Rectal smooth muscle tissue (tissue), 1 donor: ENCODE measurements around the gene TRAF2.

Source experiments
- H3K27ac ChIP-seq: one replicate; pipeline ENCODE4 v1.7.0; 2013; ENCODE audit warnings: low read depth, low read length, inconsistent platforms
- H3K27me3 ChIP-seq: one replicate; pipeline ENCODE4 v1.7.0; 2013; ENCODE audit warnings: low read length; ENCODE audit not compliant: control insufficient read depth, insufficient read depth
- H3K36me3 ChIP-seq: one replicate; pipeline ENCODE4 v1.7.0; 2013; ENCODE audit warnings: low read length; ENCODE audit not compliant: control insufficient read depth, insufficient read depth
- H3K4me1 ChIP-seq: one replicate; pipeline ENCODE4 v1.7.0; 2013; ENCODE audit warnings: low read length; ENCODE audit not compliant: control insufficient read depth, insufficient read depth
- H3K4me3 ChIP-seq: one replicate; pipeline ENCODE4 v1.7.0; 2013; ENCODE audit warnings: low read length
- H3K9ac ChIP-seq: one replicate; pipeline ENCODE4 v1.7.0; 2013; ENCODE audit warnings: low read length

Gene TRAF2

DNA sequence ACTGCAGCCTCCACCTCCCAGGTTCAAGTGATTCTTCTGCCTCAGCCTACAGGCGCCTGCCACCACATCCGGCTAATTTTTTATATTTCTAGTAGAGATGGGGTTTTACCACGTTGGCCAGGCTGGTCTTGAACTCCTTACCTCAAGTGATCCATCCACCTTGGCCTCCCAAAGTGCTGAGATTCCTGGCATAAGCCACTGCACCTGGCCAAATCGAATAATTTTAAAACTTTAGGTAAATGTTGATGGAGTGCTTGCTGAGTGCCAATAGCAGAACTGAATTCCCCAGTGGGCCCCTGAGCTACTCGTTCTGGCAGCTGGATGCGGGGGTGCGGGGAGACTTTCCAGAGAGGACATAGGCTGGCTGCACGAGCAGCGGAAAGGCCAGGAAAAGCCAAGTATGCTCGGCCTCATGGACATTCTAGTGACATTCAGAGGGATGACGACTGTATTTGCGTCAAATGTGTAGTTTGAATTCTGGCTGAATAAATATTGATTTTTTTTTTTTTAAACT, 16.8 kb downstream of the TRAF2 start:
- H3K9ac ChIP-seq = no peak overlapping the region
- no peaks in the 10 kb centered on the region for H3K27me3 ChIP-seq
- H3K4me1 ChIP-seq = peaks cover 13% of the 10 kb centered on the region
- H3K36me3 ChIP-seq = peaks cover 26% of the 10 kb centered on the region
- H3K27ac ChIP-seq = peak overlapping the region; percentile 36
- H3K4me3 ChIP-seq = peak overlapping the region; percentile 18

DNA sequence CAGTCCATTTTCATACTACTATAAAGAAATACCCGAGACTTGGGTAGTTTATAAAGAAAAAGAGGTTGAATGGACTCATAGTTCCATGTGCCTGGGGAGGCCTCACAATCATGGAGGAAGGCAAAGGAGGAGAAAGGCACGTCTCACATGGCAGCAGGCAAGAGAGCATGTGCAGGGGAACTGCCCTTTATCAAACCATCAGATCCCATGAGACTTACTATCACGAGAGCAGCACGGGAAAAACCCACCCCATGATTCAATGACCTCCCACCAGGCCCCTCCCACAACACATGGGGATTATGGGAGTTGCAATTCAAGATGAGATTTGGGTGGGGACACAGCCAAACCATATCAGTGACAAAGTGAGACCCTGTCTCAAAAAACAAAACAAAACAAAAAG, 19.9 kb downstream of the TRAF2 start:
- H3K27me3 ChIP-seq = no peaks in the 10 kb centered on the region
- no peak overlapping the region for H3K9ac ChIP-seq
- no peak overlapping the region for H3K27ac ChIP-seq
- peaks cover 12% of the 10 kb centered on the region for H3K4me1 ChIP-seq
- peaks cover 14% of the 10 kb centered on the region for H3K36me3 ChIP-seq
- no peak overlapping the region for H3K4me3 ChIP-seq

DNA sequence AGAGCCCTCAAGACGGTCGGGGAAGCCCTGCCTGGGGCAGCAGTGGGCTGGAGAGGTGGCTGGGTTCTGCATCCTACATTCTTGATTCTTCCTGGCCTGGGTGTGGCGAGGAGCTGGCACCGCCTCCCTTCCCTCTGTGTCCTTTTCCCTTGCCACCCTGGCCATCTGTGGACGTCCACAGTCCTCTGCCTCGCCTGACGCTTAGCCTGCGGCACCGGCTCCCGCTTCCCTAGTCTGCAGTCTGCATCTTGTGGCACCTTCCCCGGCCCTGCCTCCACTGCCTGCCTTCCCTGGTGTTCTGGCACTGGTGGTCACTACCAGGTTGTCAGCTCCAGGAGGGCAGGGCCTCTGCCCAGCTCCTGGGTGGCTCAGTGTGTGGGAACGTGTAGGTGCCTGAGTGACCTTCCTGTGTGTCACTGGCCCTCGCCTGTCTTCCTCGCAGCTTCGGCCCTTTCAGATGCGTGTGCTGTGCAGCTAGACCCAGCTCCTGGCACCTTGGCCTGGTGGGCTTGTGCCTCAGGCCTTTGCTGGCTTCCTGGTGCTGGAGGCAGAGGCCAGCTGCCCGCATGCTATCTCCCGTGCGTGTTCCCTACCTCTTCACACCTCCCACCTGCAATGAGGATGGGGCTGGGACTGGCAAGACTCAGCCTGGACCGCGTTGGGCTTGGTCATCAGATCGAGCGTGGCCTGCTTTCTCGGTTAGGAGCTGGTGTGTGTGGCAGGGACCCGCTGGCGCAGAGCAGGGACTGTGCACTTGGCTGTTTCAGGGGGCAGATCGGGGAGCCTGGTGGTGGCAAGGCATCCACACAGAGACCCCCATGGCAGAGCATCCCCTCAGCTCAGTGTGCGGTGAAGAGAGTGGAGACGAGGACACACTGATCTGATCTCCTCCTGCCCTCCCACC, 20.9 kb downstream of the TRAF2 start:
- peaks cover 14% of the 10 kb centered on the region for H3K36me3 ChIP-seq
- no peaks in the 10 kb centered on the region for H3K27me3 ChIP-seq
- peaks cover 4% of the 10 kb centered on the region for H3K4me1 ChIP-seq
- no peak overlapping the region for H3K4me3 ChIP-seq
- no peak overlapping the region for H3K27ac ChIP-seq
- H3K9ac ChIP-seq = no peak overlapping the region

DNA sequence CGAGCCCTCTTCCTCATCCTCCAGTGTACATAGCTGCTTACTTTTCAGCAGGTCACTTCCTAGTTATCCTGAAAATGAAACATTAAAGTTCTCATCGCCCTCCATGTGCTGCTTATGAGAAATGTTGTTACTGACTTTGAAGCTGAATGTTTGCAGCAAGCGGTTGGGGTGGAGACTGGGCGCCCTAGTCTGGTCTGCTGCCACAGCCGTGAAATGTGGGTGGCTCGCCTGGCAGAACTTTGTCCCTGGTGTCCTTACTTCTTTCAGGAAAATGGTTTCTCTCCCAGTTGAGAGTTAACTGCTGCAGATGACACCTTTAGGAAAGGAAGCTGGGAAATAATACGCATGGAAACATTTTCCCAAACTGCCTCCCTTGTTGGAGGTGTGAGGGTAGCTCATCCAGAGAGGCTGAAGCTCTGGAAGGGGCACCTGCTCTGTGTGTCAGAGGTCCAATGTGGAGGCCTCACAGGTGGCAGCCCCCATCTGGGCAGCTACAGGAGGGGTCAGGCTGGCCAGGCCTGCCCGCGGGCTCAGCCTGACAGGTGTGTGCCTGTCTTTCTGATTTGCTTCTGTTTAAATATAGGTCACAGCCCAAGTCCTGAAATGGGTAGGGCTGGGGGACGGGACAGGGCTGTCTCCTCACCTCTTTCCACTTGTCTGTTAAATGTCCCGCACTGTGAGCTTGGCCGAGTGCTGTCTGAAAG, 24.0 kb downstream of the TRAF2 start:
- Histone ChIP-seq H3K9ac (no peak overlapping the region), H3K4me1 (no peaks in the 10 kb centered on the region), H3K27me3 (no peaks in the 10 kb centered on the region), H3K36me3 (peaks cover 21% of the 10 kb centered on the region), H3K27ac (no peak overlapping the region), H3K4me3 (no peak overlapping the region)

GRCh38 chr9:136910901-136911245, 24.6 kb downstream of the TRAF2 start:
- Histone ChIP-seq H3K9ac (no peak overlapping the region), H3K4me1 (no peaks in the 10 kb centered on the region), H3K27ac (no peak overlapping the region), H3K27me3 (no peaks in the 10 kb centered on the region), H3K4me3 (no peak overlapping the region), H3K36me3 (peaks cover 25% of the 10 kb centered on the region)

DNA sequence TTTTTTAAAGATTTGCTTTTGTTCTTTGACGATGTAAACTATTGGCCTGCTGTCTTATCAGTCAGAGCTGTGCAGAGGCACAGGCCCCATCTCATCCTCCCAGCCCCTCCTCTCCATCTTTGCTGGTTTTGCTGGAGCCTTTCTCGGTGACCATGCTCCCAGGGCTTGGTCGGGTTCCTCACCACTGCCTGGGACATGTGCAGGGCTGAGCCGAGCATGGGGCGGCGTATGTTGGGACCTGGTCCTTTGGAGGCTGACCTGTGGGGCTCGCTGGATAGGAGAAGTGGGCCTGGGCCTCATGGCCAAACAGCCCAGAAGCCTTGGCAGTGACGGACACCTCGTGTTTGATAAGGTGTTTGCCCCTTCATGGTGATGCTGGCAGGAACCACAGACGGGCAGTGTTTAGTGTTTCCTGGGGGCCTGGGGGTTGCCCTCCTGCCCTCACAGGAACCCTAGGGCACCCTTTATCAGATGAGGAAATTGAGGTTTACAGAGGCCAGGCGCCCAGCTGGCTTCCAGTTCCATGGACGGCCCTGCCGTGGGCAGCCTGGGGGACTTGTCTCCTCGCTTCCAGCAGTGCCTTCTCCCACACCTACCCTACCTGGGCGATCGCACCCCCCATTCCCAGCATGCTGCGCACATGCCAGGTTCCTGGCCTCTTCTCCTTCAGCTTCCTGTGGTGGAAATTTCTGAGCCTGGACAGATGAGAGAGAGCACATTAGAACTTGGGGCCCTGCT, 27.6 kb downstream of the TRAF2 start:
- H3K4me3 ChIP-seq = no peak overlapping the region
- no peaks in the 10 kb centered on the region for H3K4me1 ChIP-seq
- H3K9ac ChIP-seq = no peak overlapping the region
- no peaks in the 10 kb centered on the region for H3K27me3 ChIP-seq
- no peak overlapping the region for H3K27ac ChIP-seq
- H3K36me3 ChIP-seq = peaks cover 29% of the 10 kb centered on the region

- Histone ChIP-seq H3K36me3 (peaks cover 41% of the 10 kb centered on the region), H3K27ac (no peak overlapping the region), H3K27me3 (no peaks in the 10 kb centered on the region), H3K4me3 (no peak overlapping the region), H3K4me1 (no peaks in the 10 kb centered on the region), H3K9ac (no peak overlapping the region)
These were observed 29.5 kb downstream of the TRAF2 start for GRCh38 chr9:136915632-136916329.

DNA sequence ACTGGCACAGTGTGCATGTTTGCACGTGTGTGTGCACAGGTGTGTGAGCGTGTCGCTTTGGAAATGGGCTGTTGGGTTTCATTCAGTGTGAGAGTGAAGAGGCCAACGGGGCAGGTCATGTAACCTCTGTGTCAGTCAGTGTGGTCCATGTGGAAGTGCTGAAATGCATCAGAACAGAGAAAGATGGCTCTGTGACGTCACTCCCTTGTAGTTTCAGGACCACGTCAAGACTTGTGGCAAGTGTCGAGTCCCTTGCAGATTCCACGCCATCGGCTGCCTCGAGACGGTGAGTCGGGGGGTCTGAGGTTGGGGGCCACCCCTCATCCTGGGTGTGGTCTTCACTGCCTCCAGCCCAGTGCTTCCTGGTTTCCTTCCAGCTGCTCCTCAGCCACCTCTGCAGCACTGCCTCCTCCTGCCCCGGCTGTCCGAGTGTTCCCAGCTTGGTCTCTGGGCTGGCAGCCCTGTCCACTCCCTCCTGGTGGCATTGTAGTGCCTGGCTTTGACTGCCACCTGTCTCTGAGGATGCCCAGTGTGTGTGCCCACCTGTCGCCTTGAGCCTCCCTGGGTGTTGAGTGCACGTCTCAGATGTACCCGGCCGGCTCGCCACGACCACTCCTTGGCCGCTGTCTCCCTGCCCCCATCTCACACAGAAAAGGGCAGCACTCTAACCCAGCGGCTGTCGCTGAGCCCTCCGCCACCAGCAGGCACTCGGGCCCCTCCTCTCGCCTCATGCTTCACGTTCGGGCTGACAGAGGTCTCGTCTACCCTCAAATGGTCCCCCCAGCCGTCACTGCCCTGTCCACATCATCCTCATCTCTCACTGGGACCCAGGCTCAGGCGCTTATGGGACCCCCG, 30.2 kb downstream of the TRAF2 start:
- H3K4me1 ChIP-seq = no peaks in the 10 kb centered on the region
- H3K27me3 ChIP-seq = no peaks in the 10 kb centered on the region
- H3K27ac ChIP-seq = no peak overlapping the region
- H3K36me3 ChIP-seq = peaks cover 45% of the 10 kb centered on the region
- H3K4me3 ChIP-seq = no peak overlapping the region
- H3K9ac ChIP-seq = no peak overlapping the region

GRCh38 chr9:136917902-136918301, 31.6 kb downstream of the TRAF2 start:
- no peaks in the 10 kb centered on the region for H3K4me1 ChIP-seq
- H3K36me3 ChIP-seq = peaks cover 45% of the 10 kb centered on the region
- no peak overlapping the region for H3K27ac ChIP-seq
- no peak overlapping the region for H3K9ac ChIP-seq
- H3K27me3 ChIP-seq = no peaks in the 10 kb centered on the region
- H3K4me3 ChIP-seq = no peak overlapping the region

- Histone ChIP-seq H3K27me3 (no peaks in the 10 kb centered on the region), H3K9ac (no peak overlapping the region), H3K27ac (no peak overlapping the region), H3K4me1 (no peaks in the 10 kb centered on the region), H3K36me3 (peaks cover 41% of the 10 kb centered on the region), H3K4me3 (no peak overlapping the region)
These were observed 33.8 kb downstream of the TRAF2 start for GRCh38 chr9:136920069-136920468.

DNA sequence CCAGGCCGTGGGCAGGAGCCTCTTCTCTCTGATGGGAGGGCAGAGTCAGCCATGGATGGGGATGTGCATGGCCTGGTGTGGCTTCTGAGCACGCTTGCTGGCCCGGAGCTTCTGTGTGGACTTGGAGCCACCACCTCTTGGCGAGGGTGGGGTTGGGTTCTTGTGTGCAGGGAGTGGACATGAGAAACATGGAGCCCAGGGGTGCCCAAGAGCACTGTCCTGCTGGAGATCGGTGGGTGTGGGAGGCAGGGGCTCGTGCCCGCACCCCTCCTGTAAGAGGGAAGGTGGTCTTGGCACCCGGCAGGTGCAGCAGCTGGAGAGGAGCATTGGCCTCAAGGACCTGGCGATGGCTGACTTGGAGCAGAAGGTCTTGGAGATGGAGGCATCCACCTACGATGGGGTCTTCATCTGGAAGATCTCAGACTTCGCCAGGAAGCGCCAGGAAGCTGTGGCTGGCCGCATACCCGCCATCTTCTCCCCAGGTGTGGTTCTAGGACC, 34.5 kb downstream of the TRAF2 start:
- Histone ChIP-seq H3K27me3 (no peaks in the 10 kb centered on the region), H3K4me1 (no peaks in the 10 kb centered on the region), H3K27ac (no peak overlapping the region), H3K9ac (no peak overlapping the region), H3K4me3 (no peak overlapping the region), H3K36me3 (peaks cover 35% of the 10 kb centered on the region)
